B cell (primary cell): ENCODE data around the gene FAHD1. TPM values are rescaled to one million over a fixed set of nuclear protein-coding genes. Genes with fewer than 3 reads are reported as not detected.

Experiments used
- ATAC-seq: fragments of 200-7000 bp; cut with Tn5 transposase; one replicate; pipeline ENCODE4 v1.10.0; 2021; ENCODE audit warnings: low read depth, mild to moderate bottlenecking, moderate number of reproducible peaks, moderate library complexity
- CTCF ChIA-PET: fragments of 350-600 bp; sonication (Branson Sonifier 250); formaldehyde crosslinking; loops from one replicate; lab custom pipeline; 2021; ENCODE audit warnings: antibody characterized with exemption, inconsistent platforms; lab: Charles Lee
- POLR2A ChIA-PET: fragments of 350-600 bp; sonication (Branson Sonifier 250); formaldehyde crosslinking; loops from one replicate; lab custom pipeline; 2021; ENCODE audit warnings: antibody characterized with exemption; lab: Charles Lee
- DNase-seq: peaks from one replicate; pipeline ENCODE4 v3.0.0; 2013
- H2AFZ ChIP-seq: 2 replicates; pipeline ENCODE4 v1.6.1; 2012; ENCODE audit warnings: mild to moderate bottlenecking, low read depth, low read length; ENCODE audit not compliant: insufficient read depth, poor library complexity, severe bottlenecking
- H3K27ac ChIP-seq, 2 donors: 1 replicate in 1 of 2; 2 replicates in 1 of 2; pipeline ENCODE4 v1.5.1; 2012 to 2013; ENCODE audit warnings: low read length in 2 of 2, mild to moderate bottlenecking in 2 of 2, moderate library complexity in 1 of 2
- H3K27me3 ChIP-seq, 4 experiments: fragments of 200-600 bp in 1 of 4; sonication (generic) in 1 of 4; replicated peaks in 1 of 4; 1 replicate in 2 of 4; 2 replicates in 2 of 4; pipeline versions ENCODE4 v1.6.1 to v1.7.0; 2013 to 2016; ENCODE audit warnings: low read length in 3 of 4, mild to moderate bottlenecking in 2 of 4, mixed read lengths in 1 of 4, moderate library complexity in 1 of 4; ENCODE audit not compliant: insufficient read depth in 4 of 4, control insufficient read depth in 3 of 4; ENCODE audit errors: control extremely low read depth in 1 of 4
- H3K36me3 ChIP-seq, 2 experiments: replicated peaks in 1 of 2; 1 replicate in 1 of 2; 2 replicates in 1 of 2; pipeline versions ENCODE4 v1.6.1 to v1.7.1; 2013; ENCODE audit warnings: low read length in 1 of 2; ENCODE audit not compliant: insufficient read depth in 2 of 2, control insufficient read depth in 1 of 2; ENCODE audit errors: control extremely low read depth in 1 of 2, extremely low read depth in 1 of 2
- H3K4me1 ChIP-seq, 2 donors: fragments of 200-600 bp in 1 of 2; sonication (generic) in 1 of 2; 1 replicate in 1 of 2; 2 replicates in 1 of 2; pipeline versions ENCODE4 v1.5.1 to v1.6.1; 2013 to 2017; ENCODE audit warnings: low read length in 2 of 2; ENCODE audit not compliant: control insufficient read depth in 2 of 2, insufficient read depth in 2 of 2
- H3K4me2 ChIP-seq: replicated peaks from 2 replicates; pipeline ENCODE3; 2012; ENCODE audit warnings: mild to moderate bottlenecking, low read depth, low read length; ENCODE audit not compliant: poor library complexity, severe bottlenecking
- H3K4me3 ChIP-seq, 5 experiments: fragments of 200-600 bp in 1 of 5; sonication (generic) in 1 of 5; 1 replicate in 3 of 5; 2 replicates in 2 of 5; pipeline versions ENCODE4 v1.5.1 to v1.7.0; 2011 to 2016; ENCODE audit warnings: low read length in 4 of 5, mild to moderate bottlenecking in 4 of 5, low read depth in 2 of 5, control low read depth in 1 of 5, moderate library complexity in 1 of 5; ENCODE audit not compliant: insufficient read depth in 1 of 5; ENCODE audit errors: control extremely low read depth in 1 of 5, extremely low read depth in 1 of 5
- H3K79me2 ChIP-seq: fragments of 200-600 bp; sonication (generic); one replicate; pipeline ENCODE4 v1.6.0; 2016; ENCODE audit warnings: low read length; ENCODE audit not compliant: control insufficient read depth, insufficient read depth
- H3K9ac ChIP-seq: fragments of 200-600 bp; sonication (generic); 2 replicates; pipeline ENCODE4 v1.6.1; 2017; ENCODE audit warnings: mild to moderate bottlenecking, low read length, moderate library complexity
- H3K9me3 ChIP-seq, 3 donors: one replicate each; pipeline versions ENCODE4 v1.6.1 to v1.7.1; 2013; ENCODE audit warnings: low read length in 2 of 3; ENCODE audit not compliant: control insufficient read depth in 2 of 3, insufficient read depth in 1 of 3; ENCODE audit errors: control extremely low read depth in 1 of 3
- H4K20me1 ChIP-seq: 2 replicates; pipeline ENCODE4 v1.6.0; 2012; ENCODE audit warnings: mild to moderate bottlenecking, low read length; ENCODE audit not compliant: insufficient read depth, control insufficient read depth, poor library complexity, severe bottlenecking
- H3K27ac Mint-ChIP-seq: one replicate; pipeline ENCODE4 v1.8.0; 2021; ENCODE audit warnings: mixed read lengths
- H3K27me3 Mint-ChIP-seq: one replicate; pipeline ENCODE4 v1.8.0; 2021; ENCODE audit warnings: mixed read lengths
- H3K4me1 Mint-ChIP-seq: one replicate; pipeline ENCODE4 v1.8.0; 2021; ENCODE audit warnings: mixed read lengths
- H3K4me3 Mint-ChIP-seq: one replicate; pipeline ENCODE4 v1.8.0; 2021; ENCODE audit warnings: mixed read lengths
- H3K9me3 Mint-ChIP-seq: one replicate; pipeline ENCODE4 v1.8.0; 2022; ENCODE audit warnings: mixed read lengths; ENCODE audit not compliant: insufficient read depth
- EZH2 ChIP-seq: IDR thresholded peaks from 2 replicates; pipeline ENCODE4 v1.6.1; 2012; ENCODE audit warnings: borderline replicate concordance, low read depth, mild to moderate bottlenecking, moderate library complexity, low read length; ENCODE audit not compliant: insufficient read depth, poor library complexity, severe bottlenecking
- WGBS: methylation state at CpG from one replicate; pipeline ENCODE4 v1.1.5; 2013; ENCODE audit warnings: missing lambda C conversion rate; ENCODE audit not compliant: insufficient coverage; 5-methylcytosine and 5-hydroxymethylcytosine counted together
- intact Hi-C: fragments of 100-400 bp; cut with micrococcal nuclease; formaldehyde crosslinking; loops from one replicate; pipeline ENCODE4 v1.10.0; 2022
- polyA plus RNA-seq: library from polyadenylated mRNA; depleted of rRNA; stranded (reverse); fragments of >200 nt; gene quantifications from 2 replicates; pipeline ENCODE4 v1.2.3, GENCODE V29; 2012
- total RNA-seq, 2 donors: library from RNA; stranded (reverse); fragments of 120-200 nt in 1 of 2; gene quantifications; 1 replicate in 1 of 2; 2 replicates in 1 of 2; pipeline versions ENCODE4 v1.2.3 to v1.2.4, GENCODE V29; 2013 to 2022
- TF ChIP-seq, protein P1 (sequence below): fragments of 200-600 bp; IDR thresholded peaks from one replicate; pipeline ENCODE4 v1.8.0; 2022; ENCODE audit warnings: antibody characterized with exemption, mild to moderate bottlenecking

FAHD1 gene
- total and polyA plus RNA-seq, 2 donors (not counting 1 experiment from before 2014, with no cell fraction given), result 11.0 to 14.5 TPM

DNA sequence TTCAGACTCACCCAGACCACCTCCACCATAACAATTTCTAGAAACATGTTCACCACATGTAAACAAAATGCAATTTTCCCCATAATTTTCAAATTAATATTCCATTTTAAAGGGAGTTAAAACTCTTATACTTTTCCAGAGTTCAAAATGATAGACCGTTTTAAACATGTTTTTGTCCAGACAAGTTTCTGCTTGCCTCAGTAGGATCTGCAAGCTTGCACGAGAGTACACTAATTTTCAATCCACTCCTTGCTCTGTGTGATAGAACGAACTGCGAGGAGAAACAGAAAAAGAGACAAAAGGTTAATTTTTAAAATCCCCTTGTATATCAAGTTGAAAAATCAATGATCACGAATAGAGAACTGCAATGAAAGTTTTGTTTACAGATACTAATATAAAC, 7.1 kb downstream of the FAHD1 start:
- H3K36me3 ChIP-seq, result peaks cover 0 to 4% of the 10 kb centered on the region in 2 experiments
- Mint-ChIP-seq H3K4me3 (no peak overlapping the region), H3K9me3 (no peaks in the 10 kb centered on the region), H3K27ac (no peak overlapping the region), H3K27me3 (no peaks in the 10 kb centered on the region), H3K4me1 (peaks cover 9% of the 10 kb centered on the region)
- ChIA-PET POLR2A (interaction anchor here (0.7 kb wide), 1 partner anchor 156 kb away, joined by 3 read pairs; the partner anchor contains the start of gene JPT2), CTCF (no interaction called here)
- no peaks in the 10 kb centered on the region for H3K27me3 ChIP-seq
- no peak overlapping the region for H2AFZ ChIP-seq
- WGBS, result no CpG with 5 or more reads among the region's 5 CpGs
- H3K4me1 ChIP-seq, result peaks cover 0 to 2% of the 10 kb centered on the region in 2 donors
- no peak overlapping the region for H3K9ac ChIP-seq
- no peak overlapping the region for H3K4me2 ChIP-seq
- intact Hi-C loops, result no loop called here
- DNase-seq (no peak), ATAC-seq (no peak)
- no peak for TF ChIP-seq EZH2
- TF ChIP-seq, protein P1, sequence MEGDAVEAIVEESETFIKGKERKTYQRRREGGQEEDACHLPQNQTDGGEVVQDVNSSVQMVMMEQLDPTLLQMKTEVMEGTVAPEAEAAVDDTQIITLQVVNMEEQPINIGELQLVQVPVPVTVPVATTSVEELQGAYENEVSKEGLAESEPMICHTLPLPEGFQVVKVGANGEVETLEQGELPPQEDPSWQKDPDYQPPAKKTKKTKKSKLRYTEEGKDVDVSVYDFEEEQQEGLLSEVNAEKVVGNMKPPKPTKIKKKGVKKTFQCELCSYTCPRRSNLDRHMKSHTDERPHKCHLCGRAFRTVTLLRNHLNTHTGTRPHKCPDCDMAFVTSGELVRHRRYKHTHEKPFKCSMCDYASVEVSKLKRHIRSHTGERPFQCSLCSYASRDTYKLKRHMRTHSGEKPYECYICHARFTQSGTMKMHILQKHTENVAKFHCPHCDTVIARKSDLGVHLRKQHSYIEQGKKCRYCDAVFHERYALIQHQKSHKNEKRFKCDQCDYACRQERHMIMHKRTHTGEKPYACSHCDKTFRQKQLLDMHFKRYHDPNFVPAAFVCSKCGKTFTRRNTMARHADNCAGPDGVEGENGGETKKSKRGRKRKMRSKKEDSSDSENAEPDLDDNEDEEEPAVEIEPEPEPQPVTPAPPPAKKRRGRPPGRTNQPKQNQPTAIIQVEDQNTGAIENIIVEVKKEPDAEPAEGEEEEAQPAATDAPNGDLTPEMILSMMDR, result no peak
- H4K20me1 ChIP-seq, result no peaks in the 10 kb centered on the region
- no peak overlapping the region for H3K27ac ChIP-seq
- H3K79me2 ChIP-seq, result peaks cover 3% of the 10 kb centered on the region
- no peaks in the 10 kb centered on the region for H3K9me3 ChIP-seq
- no peak overlapping the region for H3K4me3 ChIP-seq

DNA sequence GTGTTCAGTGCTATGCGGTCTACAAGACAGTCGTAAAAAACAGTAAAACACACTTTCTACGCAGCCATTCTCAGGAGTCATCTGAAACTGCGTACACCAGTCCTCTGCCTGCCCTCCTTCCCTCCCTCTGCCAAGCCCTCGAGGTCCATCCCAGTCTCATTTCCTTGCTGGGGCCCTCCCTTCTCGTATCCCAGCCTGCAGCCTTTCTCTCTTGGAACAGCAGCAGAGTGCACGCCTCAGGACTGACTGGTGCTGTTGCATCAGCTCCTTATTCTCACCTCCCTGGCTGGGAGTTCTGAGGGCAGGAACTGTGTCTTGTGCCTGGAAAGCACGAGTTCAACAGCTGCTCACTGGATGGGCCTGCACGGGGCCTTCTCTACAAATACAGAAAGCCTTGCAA, 12.5 kb downstream of the FAHD1 start:
- no peak overlapping the region for H3K4me3 ChIP-seq
- no peaks in the 10 kb centered on the region for H3K4me1 ChIP-seq
- H3K9ac ChIP-seq, result no peak overlapping the region
- no peak overlapping the region for H2AFZ ChIP-seq
- H4K20me1 ChIP-seq, result no peaks in the 10 kb centered on the region
- no peaks in the 10 kb centered on the region for H3K9me3 Mint-ChIP-seq
- intact Hi-C loops, result no loop called here
- no peak for DNase-seq
- H3K27me3 ChIP-seq, result no peaks in the 10 kb centered on the region
- no peaks in the 10 kb centered on the region for H3K9me3 ChIP-seq
- H3K79me2 ChIP-seq, result no peaks in the 10 kb centered on the region
- ChIA-PET CTCF (no interaction called here), POLR2A (no interaction called here)
- TF ChIP-seq, protein P1, result no peak
- no peak overlapping the region for H3K27ac Mint-ChIP-seq
- no peak overlapping the region for H3K4me3 Mint-ChIP-seq
- no peaks in the 10 kb centered on the region for H3K27me3 Mint-ChIP-seq
- H3K4me1 Mint-ChIP-seq, result no peaks in the 10 kb centered on the region
- no peak overlapping the region for H3K4me2 ChIP-seq
- WGBS, result 82% methylated on average over 9 of the region's 9 CpGs
- H3K27ac ChIP-seq, result no peak overlapping the region
- H3K36me3 ChIP-seq, result no peaks in the 10 kb centered on the region
- ATAC-seq, result no peak
